ENCODE measurements around the gene ADRM1. TPM values are rescaled to one million over a fixed set of nuclear protein-coding genes. Genes with fewer than 3 reads are reported as not detected.

ADRM1 gene
- total and polyA plus RNA-seq, 10 of the 15 experiments (the other 5 are each of a cell fraction or from before 2014, with no cell fraction given), result 3.4 to 213 (median 95.9) TPM

- DNase-seq (ENCODE audit: low read depth, low spot score) (no peak), ATAC-seq (no peak), FAIRE-seq (no peak)
- Histone ChIP-seq H3K27me3 (replicated peaks in 1 of 2; ENCODE audit: control insufficient read depth in 2 of 2, insufficient read depth in 2 of 2, low read length in 1 of 2) (no peaks in the 10 kb centered on the region), H4K20me1 (ENCODE audit: control insufficient read depth, insufficient read depth) (no peaks in the 10 kb centered on the region), H3K36me3 (ENCODE audit: control insufficient read depth in 2 of 2, insufficient read depth in 2 of 2, low read length in 1 of 2) (peaks cover 8 to 12% of the 10 kb centered on the region in 2 experiments; a peak in 3 of 4 replicates), H3K9ac (ENCODE audit: control insufficient read depth, insufficient read depth, low read length) (no peak overlapping the region), H3K27ac (ENCODE audit: control insufficient read depth, insufficient read depth) (no peak overlapping the region), H3K4me3 (no peak overlapping the region), H3K9me3 (replicated peaks; ENCODE audit: control insufficient read depth, insufficient read depth, low read length) (no peaks in the 10 kb centered on the region), H3K4me2 (ENCODE audit: control insufficient read depth, insufficient read depth) (no peak overlapping the region), H3K79me2 (ENCODE audit: control insufficient read depth, insufficient read depth, low read length) (no peaks in the 10 kb centered on the region), H3K4me1 (ENCODE audit: control insufficient read depth, insufficient read depth, low read length) (no peaks in the 10 kb centered on the region), H2AFZ (ENCODE audit: control insufficient read depth, low read depth, low read length) (no peak overlapping the region)
- RAD21 ChIA-PET (ENCODE audit: unreplicated experiment), result no interaction called here
- in situ Hi-C loops (cut with MboI), result no loop called here
- BruUV-seq (replicated peaks), result no TSS peak
- SMC1A ChIA-PET (ENCODE audit: uncharacterized antibody, unreplicated experiment), result no interaction called here
- 71% methylated on average over 6 of the region's 6 CpGs for WGBS (ENCODE audit: insufficient coverage, insufficient replicate concordance, low lambda C conversion rate, missing lambda C conversion rate)
- CTCF ChIA-PET, result no interaction called here
- intact Hi-C loops (cut with micrococcal nuclease; ENCODE audit: unreplicated experiment), result no loop called here
- POLR2A ChIA-PET, result no interaction called here
- TF ChIP-seq POU2F2 (IDR thresholded peaks at IDR 0.05; ENCODE audit: borderline replicate concordance, low read depth, low read length) (no peak), SP1 (IDR thresholded peaks at IDR 0.05; ENCODE audit: low read depth, low read length) (no peak), IKZF2 (IDR thresholded peaks at IDR 0.05) (no peak), HDGF (IDR thresholded peaks at IDR 0.05) (no peak), CBX5 (IDR thresholded peaks at IDR 0.05; ENCODE audit: low read depth) (no peak), CBX3 (IDR thresholded peaks at IDR 0.05; ENCODE audit: borderline replicate concordance, low read depth) (no peak), E2F8 (IDR thresholded peaks at IDR 0.05; ENCODE audit: low read depth, partially characterized antibody) (no peak), BCL3 (IDR thresholded peaks at IDR 0.05; ENCODE audit: borderline replicate concordance, insufficient read depth, low read depth, low read length, poor library complexity, severe bottlenecking) (no peak), SMAD5 (IDR thresholded peaks at IDR 0.05; ENCODE audit: low read depth) (no peak), BHLHE40 (IDR thresholded peaks at IDR 0.05; ENCODE audit: borderline replicate concordance in 1 of 2, low read depth in 2 of 2, low read length in 1 of 2) (no peak)
- TF ChIP-seq, protein P1, sequence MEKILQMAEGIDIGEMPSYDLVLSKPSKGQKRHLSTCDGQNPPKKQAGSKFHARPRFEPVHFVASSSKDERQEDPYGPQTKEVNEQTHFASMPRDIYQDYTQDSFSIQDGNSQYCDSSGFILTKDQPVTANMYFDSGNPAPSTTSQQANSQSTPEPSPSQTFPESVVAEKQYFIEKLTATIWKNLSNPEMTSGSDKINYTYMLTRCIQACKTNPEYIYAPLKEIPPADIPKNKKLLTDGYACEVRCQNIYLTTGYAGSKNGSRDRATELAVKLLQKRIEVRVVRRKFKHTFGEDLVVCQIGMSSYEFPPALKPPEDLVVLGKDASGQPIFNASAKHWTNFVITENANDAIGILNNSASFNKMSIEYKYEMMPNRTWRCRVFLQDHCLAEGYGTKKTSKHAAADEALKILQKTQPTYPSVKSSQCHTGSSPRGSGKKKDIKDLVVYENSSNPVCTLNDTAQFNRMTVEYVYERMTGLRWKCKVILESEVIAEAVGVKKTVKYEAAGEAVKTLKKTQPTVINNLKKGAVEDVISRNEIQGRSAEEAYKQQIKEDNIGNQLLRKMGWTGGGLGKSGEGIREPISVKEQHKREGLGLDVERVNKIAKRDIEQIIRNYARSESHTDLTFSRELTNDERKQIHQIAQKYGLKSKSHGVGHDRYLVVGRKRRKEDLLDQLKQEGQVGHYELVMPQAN (conservative IDR thresholded peaks at IDR 0.05), result no peak
- TF ChIP-seq, protein P2, sequence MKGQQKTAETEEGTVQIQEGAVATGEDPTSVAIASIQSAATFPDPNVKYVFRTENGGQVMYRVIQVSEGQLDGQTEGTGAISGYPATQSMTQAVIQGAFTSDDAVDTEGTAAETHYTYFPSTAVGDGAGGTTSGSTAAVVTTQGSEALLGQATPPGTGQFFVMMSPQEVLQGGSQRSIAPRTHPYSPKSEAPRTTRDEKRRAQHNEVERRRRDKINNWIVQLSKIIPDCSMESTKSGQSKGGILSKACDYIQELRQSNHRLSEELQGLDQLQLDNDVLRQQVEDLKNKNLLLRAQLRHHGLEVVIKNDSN (IDR thresholded peaks at IDR 0.05; ENCODE audit: borderline replicate concordance, extremely low read length, insufficient read depth, low read depth, low read length), result no peak
- TF ChIP-seq, protein P3, sequence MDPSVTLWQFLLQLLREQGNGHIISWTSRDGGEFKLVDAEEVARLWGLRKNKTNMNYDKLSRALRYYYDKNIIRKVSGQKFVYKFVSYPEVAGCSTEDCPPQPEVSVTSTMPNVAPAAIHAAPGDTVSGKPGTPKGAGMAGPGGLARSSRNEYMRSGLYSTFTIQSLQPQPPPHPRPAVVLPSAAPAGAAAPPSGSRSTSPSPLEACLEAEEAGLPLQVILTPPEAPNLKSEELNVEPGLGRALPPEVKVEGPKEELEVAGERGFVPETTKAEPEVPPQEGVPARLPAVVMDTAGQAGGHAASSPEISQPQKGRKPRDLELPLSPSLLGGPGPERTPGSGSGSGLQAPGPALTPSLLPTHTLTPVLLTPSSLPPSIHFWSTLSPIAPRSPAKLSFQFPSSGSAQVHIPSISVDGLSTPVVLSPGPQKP (IDR thresholded peaks at IDR 0.05; ENCODE audit: low read depth, low read length), result no peak
Observed at GRCh38 chr20:62287129-62287528, 15.7 kb upstream of the ADRM1 start.
